Adipocyte (in vitro differentiated cells): Measurements from ENCODE around the gene CDH23.

ENCODE experiments used
- DNase-seq: peaks from one replicate; pipeline ENCODE4 v3.0.0-alpha.2; 2015; ENCODE audit warnings: low read depth
- H3K27me3 ChIP-seq: replicated peaks from 2 replicates; pipeline ENCODE4 v1.7.0; 2013; ENCODE audit warnings: mild to moderate bottlenecking, low read length, moderate library complexity; ENCODE audit not compliant: control insufficient read depth, insufficient read depth
- H3K36me3 ChIP-seq: 2 replicates; pipeline ENCODE4 v1.7.0; 2013; ENCODE audit warnings: low read length, mild to moderate bottlenecking, moderate library complexity; ENCODE audit not compliant: control insufficient read depth, insufficient read depth, severe bottlenecking
- H3K4me1 ChIP-seq: 2 replicates; pipeline ENCODE4 v1.7.0; 2013; ENCODE audit warnings: mild to moderate bottlenecking, low read length, moderate library complexity; ENCODE audit not compliant: control insufficient read depth, insufficient read depth
- H3K4me3 ChIP-seq: 2 replicates; pipeline ENCODE4 v1.7.0; 2013; ENCODE audit warnings: mild to moderate bottlenecking, low read length, moderate library complexity
- H3K9ac ChIP-seq: 2 replicates; pipeline ENCODE4 v1.7.0; 2013; ENCODE audit warnings: mild to moderate bottlenecking, low read length, moderate library complexity
- H3K9me3 ChIP-seq: 2 replicates; pipeline ENCODE4 v1.7.0; 2013; ENCODE audit warnings: mild to moderate bottlenecking, low read length, moderate library complexity; ENCODE audit not compliant: control insufficient read depth

CDH23 gene

DNA sequence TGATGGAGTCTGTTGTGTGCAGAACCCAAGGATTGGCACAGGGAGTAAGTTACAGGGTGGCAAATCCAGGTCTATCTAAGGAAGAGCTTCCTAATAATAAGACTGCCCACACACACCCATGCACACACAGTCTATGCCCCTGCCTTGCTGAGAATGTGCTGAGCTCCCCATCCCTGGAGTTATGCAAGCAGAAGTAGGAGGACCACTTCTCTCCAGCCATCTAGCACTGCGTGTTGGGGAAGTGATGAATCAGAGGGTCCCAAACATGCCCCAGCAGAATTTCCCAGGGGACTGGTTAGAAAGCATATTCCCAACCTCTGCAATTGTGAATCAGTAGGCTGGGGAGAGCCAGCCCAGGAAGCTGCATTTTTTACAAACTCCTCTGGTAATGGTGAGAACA lies 117.2 kb downstream of the CDH23 start:
- Histone ChIP-seq H3K9ac (no peak overlapping the region), H3K4me3 (no peak overlapping the region), H3K27me3 (peaks cover 56% of the 10 kb centered on the region), H3K4me1 (no peaks in the 10 kb centered on the region), H3K9me3 (peaks cover 3% of the 10 kb centered on the region), H3K36me3 (no peaks in the 10 kb centered on the region)
- DNase-seq, result no peak

DNA sequence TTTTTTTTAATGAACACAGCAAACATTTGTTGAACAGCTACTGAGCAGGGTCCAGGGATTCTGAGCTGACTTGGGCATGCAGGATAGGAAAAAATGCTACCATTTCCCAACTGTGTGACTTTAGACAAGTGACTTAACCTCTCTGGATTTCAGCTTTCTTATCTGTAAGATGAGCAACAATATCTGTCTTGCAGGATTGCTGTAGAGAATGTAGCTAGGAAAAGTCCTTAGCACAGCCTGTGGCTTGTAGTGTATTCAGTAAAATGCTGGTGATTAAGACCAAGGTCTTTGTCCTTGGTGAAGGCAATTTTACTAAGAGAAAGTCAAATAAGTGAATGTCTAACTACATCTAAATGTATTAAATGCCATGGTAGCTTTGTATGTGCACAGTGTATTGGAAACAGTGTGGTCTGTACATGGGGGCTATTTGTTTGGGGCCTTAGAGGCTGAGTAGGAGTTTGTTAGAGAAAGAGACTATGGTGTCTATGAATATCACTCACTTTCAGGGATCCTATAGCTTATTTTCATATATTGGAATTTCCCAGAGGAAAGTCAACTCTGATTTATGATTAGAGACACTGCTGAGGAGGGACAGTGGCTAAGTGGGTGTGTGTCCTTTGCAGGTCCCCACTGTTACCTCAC lies 118.9 kb downstream of the CDH23 start:
- DNase-seq, result no peak
- H3K27me3 ChIP-seq, result peaks cover 55% of the 10 kb centered on the region
- no peaks in the 10 kb centered on the region for H3K36me3 ChIP-seq
- H3K9me3 ChIP-seq, result no peaks in the 10 kb centered on the region
- no peak overlapping the region for H3K9ac ChIP-seq
- no peaks in the 10 kb centered on the region for H3K4me1 ChIP-seq
- H3K4me3 ChIP-seq, result no peak overlapping the region

DNA sequence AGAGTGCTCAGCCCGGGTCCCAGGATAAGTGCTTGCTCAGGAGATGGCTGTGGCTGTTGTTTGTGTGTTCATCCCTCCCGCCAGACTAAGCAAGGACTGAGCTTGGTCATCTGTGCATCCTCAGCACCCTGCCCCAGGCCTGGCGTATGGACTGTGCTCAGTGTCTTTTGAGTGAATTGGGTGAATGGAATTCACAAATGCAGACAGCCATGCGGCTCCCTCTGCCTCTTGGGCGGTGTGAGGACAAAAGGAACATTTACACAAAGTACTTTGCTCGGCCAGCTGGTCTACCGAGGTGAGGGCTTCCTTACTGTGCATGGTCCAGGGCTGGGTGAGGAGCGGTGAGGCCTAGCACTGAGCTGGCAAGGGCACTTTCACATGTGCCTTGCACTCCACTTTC lies 120.2 kb downstream of the CDH23 start:
- H3K4me1 ChIP-seq, result no peaks in the 10 kb centered on the region
- DNase-seq, result no peak

DNA sequence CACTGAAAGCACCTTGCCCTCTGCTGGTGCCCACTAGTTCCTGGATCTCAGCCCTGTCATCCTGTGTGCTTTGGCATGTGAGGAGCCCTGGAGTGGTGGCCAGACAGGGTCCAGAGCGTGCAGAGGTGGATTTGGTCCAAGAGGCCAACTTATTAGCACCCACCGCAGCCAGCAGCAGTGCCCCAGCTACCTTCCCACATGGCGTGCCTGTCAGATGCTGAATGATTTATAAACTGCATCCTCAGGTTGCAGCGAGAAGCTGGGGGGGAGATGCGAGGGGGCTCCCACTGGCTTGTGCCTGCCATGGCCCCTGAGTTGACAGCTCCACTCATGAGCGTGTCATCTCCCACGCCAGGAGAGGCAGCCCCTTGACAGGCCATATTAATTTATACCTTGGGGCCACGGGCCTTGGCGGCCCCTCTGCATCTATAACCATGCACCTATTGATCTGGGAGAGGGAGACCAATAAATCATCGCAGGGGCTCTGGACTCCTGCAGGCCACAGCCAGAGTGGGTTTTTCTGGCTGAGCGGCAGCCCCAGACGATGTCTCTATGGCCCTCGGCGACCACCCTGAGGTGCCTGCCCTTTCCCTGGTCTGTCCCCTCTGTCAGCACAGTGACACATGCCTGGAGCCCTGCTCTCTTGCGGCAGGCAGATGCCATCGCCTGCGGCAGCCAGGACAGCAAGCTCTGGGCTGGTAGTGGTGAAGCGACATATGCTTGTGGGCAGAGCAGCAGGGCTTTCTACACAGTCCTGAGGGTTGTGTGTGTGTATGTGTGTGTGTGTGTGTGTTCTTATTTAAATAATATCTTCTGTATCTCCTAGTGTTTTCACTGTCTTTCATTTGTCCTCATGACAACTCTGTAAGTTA lies 120.8 kb downstream of the CDH23 start:
- Histone ChIP-seq H3K4me1 (no peaks in the 10 kb centered on the region), H3K9ac (no peak overlapping the region), H3K4me3 (no peak overlapping the region), H3K27me3 (peaks cover 54% of the 10 kb centered on the region), H3K36me3 (no peaks in the 10 kb centered on the region), H3K9me3 (no peaks in the 10 kb centered on the region)
- DNase-seq, result no peak

More for the DNA sequence above, 120.2 kb downstream of the CDH23 start:
- H3K4me3 ChIP-seq, result no peak overlapping the region
- peaks cover 57% of the 10 kb centered on the region for H3K27me3 ChIP-seq
- H3K9ac ChIP-seq, result no peak overlapping the region
- no peaks in the 10 kb centered on the region for H3K9me3 ChIP-seq
- H3K36me3 ChIP-seq, result no peaks in the 10 kb centered on the region

DNA sequence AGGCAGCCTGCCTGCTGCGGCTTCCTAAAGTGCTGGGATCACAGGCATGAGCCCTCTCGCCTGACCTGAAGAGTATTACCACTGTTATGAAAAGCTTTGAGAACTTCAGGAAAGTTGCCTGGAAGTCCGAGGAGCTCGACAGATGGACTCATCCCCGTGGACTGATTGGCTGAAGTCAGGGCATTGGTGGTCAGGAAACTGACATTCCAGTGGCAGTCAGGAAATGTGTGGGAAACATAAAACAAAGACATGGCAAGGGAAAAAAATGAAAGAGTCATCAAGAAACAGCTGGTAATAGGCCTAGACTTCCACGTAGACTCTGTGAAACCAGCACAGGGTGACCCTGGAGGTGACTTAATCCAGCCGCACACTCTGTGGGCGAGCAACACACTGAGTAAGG lies 123.3 kb downstream of the CDH23 start:
- Histone ChIP-seq H3K9me3 (no peaks in the 10 kb centered on the region), H3K27me3 (peaks cover 57% of the 10 kb centered on the region), H3K9ac (no peak overlapping the region), H3K4me3 (no peak overlapping the region), H3K4me1 (no peaks in the 10 kb centered on the region), H3K36me3 (no peaks in the 10 kb centered on the region)
- DNase-seq, result no peak

DNA sequence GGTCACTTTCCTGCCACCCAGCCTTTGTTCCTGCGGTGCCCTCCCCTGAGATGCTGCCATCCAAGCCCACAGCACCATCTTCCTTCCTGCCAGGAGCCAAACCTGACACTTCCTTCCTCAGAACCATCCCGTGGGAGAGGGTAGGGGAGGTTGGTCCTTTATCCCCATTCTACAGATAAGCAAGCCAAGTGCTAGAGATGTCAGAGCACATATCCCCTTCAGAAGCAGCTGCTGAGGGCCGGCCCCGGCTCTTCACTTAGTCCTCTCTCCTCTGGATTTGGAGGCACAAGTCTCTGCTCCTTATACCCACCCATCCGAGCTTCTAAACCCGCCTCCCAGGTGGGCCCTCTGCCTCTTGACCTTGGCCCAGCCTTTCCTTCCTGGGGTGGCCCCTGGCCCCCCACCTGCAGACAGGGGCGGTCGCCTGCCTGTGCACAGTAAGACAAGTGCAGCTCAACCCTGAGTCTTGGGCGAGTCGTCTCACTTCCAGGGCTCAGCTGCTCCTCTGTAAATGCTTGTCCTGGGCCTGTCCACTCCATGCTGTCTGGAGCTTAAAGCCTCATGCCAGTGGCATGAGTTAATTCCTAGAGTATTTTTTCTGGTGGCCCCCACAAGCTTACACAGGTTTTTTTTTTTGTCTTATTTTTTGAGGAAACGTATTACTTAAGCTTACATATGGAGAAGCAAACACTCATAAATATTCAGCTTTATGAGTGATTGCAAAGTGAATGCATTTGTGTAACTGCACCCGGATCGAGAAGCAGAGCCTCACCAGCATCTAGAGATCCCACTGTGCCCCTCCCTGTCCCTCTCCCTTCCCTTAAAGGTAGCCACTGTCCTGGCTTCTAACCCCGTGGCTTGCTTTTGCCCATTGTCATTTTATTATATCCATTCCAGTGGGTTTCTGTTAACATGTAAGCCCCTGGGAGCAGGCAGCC lies 125.1 kb downstream of the CDH23 start:
- no peak overlapping the region for H3K4me3 ChIP-seq
- peaks cover 56% of the 10 kb centered on the region for H3K27me3 ChIP-seq
- no peaks in the 10 kb centered on the region for H3K9me3 ChIP-seq
- no peaks in the 10 kb centered on the region for H3K4me1 ChIP-seq
- DNase-seq, result no peak
- H3K9ac ChIP-seq, result no peak overlapping the region
- H3K36me3 ChIP-seq, result no peaks in the 10 kb centered on the region

DNA sequence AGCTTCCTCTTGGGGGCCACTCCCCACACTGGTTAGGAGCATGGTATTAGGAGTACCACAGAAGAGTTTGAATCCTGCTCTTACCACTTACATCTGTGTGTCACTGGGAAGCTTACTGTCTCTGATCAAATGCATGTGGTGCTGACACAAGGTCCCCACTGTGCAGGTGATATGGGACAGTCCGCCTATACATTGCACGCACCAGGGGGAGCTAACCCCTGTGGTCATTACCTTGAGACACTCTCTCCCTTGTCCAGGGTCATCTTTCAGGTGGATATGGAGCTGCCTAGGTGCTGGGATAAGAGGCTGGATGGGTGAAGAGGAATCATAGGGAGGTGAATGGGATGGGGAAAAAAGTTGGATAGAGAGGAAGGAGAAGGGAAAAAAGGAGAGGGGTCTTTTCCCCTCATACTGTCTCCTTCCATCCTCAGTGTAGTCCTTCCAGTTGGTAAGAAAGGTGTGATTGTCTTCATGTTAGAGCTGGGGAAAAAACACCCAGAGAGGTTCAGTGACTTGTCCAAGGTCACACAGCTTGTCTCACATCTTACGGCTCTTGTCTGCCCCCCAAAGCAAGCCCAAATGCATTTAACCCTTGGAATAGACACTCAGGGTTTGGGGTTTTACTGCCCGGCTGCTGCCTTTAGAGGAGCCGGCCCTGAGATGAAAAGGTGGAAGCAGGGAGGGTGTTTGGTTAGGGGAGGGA lies 125.9 kb downstream of the CDH23 start:
- DNase-seq, result no peak
- H3K4me1 ChIP-seq, result no peaks in the 10 kb centered on the region

DNA sequence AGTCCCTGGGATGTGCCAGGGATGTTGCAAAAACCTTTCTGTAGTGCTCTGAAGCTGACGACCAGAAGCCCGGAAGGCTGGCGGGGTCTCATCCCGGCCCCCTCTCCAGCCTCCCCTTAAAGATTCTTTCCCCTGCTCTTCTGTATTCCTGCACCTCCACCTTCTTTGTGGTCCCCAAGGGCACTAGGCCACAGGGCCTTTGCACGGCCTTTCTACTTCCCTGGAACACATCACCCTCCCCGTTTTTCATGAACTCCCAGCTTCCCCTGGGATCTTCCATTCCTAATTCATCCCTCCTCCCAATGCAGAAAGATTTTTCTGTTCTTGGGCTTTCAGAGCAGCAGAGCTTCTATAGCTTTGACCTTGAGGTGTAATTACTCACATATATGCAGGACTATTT lies 127.0 kb downstream of the CDH23 start:
- H3K36me3 ChIP-seq, result no peaks in the 10 kb centered on the region
- H3K27me3 ChIP-seq, result peaks cover 60% of the 10 kb centered on the region
- no peaks in the 10 kb centered on the region for H3K9me3 ChIP-seq
- no peak for DNase-seq
- no peaks in the 10 kb centered on the region for H3K4me1 ChIP-seq
- H3K9ac ChIP-seq, result no peak overlapping the region
- no peak overlapping the region for H3K4me3 ChIP-seq

More for the DNA sequence above, 125.9 kb downstream of the CDH23 start:
- Histone ChIP-seq H3K9ac (no peak overlapping the region), H3K4me3 (no peak overlapping the region), H3K27me3 (peaks cover 59% of the 10 kb centered on the region), H3K36me3 (no peaks in the 10 kb centered on the region), H3K9me3 (no peaks in the 10 kb centered on the region)

DNA sequence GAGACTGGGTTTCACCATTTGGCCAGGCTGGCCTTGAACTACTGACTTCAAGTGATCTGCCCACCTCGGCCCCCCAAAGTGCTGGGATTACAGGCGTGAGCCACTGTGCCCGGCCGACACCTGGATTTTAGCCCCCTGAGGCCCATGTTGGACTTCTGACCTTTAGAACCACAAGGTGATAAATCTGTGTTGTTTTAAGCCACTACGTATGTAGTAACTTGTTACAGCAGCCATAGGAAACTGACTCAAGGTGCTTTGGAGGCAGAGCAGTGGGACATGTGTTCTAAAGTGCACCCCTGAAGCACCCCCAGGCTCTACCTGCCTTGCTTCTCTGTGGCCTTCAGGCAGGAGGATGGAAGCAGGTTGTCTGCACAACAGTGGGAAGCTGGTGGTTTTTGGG lies 128.4 kb downstream of the CDH23 start:
- Histone ChIP-seq H3K36me3 (no peaks in the 10 kb centered on the region), H3K9ac (no peak overlapping the region), H3K4me1 (no peaks in the 10 kb centered on the region), H3K9me3 (no peaks in the 10 kb centered on the region), H3K27me3 (peaks cover 54% of the 10 kb centered on the region), H3K4me3 (no peak overlapping the region)
- DNase-seq, result no peak

DNA sequence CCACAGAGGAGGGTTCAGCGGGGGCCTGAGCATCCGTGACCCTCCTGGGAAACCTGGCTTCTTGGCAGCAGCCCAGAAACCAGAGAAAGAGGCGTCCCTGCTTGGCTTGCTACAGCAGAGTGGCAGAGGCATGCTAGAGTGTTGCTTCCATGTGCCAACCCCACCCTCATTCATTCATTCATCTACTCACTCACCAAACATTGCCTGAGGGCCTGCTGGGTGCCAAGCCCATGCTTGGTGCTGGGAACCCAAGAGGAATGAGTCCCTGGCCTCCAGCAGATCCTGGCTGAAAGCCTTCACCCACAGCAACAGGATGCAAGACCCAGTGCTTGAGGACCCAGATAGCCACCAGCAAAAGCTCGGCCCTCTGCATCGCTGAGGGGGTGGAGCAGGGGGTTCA lies 129.0 kb downstream of the CDH23 start:
- Histone ChIP-seq H3K9ac (no peak overlapping the region), H3K9me3 (no peaks in the 10 kb centered on the region), H3K27me3 (peaks cover 49% of the 10 kb centered on the region), H3K4me3 (no peak overlapping the region), H3K4me1 (no peaks in the 10 kb centered on the region), H3K36me3 (no peaks in the 10 kb centered on the region)
- DNase-seq, result no peak
